ENCODE results near the gene ZRANB2. TPM values are rescaled to one million over a fixed set of nuclear protein-coding genes. Genes with fewer than 3 reads are reported as not detected.

The ZRANB2 gene
- total and polyA plus RNA-seq, 9 donors = 52.3 to 122 (median 87.2) TPM

DNA sequence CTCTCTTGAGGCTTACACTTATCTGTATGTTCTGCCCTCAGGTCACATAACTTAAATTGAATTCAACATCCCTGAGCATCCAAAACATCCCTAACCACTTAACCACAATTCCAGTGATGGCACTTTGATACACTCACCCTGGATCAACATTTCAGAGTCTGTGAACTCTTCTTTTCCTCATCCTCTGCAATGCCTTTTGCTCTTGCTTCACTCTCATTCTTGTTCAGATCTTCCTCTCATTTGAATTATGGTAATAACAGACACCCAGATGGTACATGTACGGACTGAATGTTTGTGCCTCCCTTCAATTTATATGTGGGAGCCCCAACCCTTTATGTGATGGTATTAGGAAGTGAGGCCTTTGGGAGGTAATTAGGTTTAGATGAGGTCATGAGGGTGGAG, 66.7 kb downstream of the ZRANB2 start:
- DNase-seq = no peak
- no peak overlapping the region for H3K4me3 ChIP-seq (ENCODE audit: low read length)
- no peaks in the 10 kb centered on the region for H3K27me3 ChIP-seq (ENCODE audit: control insufficient read depth, insufficient read depth, low read length)
- WGBS (ENCODE audit: insufficient coverage) = no CpG with 5 or more reads among the region's 1 CpG
- no peaks in the 10 kb centered on the region for H3K9me3 ChIP-seq (replicated peaks; ENCODE audit: control insufficient read depth, low read depth, low read length)
- H3K4me1 ChIP-seq (ENCODE audit: control insufficient read depth, insufficient read depth, low read length) = no peaks in the 10 kb centered on the region
- H3K27ac ChIP-seq (ENCODE audit: low read length) = no peak overlapping the region
- no peaks in the 10 kb centered on the region for H3K36me3 ChIP-seq (ENCODE audit: control insufficient read depth, insufficient read depth, low read length)

Other genes starting within 250 kb of the ZRANB2 start
- gene PTGER3, start 33.2 kb downstream of the ZRANB2 start, total RNA-seq = 1.4 TPM
- 1 to 10 TPM in 3 of 8 donors, under 1 TPM in 5; 0.16 to 1.7 (median 0.78) TPM for gene PTGER3, start 33.2 kb downstream of the ZRANB2 start, polyA plus RNA-seq (ENCODE audit: insufficient read depth in 1 of 8, insufficient read length in 8 of 8, low replicate concordance in 1 of 8)

All from muscle of leg (tissue), 11 donors.